ENCODE results near the gene FGG.

Gene FGG

GRCh38 chr4:154577324-154577723 is 35.1 kb downstream of the FGG start:
- no peak overlapping the region for H3K27ac ChIP-seq
- TF ChIP-seq, protein P1, sequence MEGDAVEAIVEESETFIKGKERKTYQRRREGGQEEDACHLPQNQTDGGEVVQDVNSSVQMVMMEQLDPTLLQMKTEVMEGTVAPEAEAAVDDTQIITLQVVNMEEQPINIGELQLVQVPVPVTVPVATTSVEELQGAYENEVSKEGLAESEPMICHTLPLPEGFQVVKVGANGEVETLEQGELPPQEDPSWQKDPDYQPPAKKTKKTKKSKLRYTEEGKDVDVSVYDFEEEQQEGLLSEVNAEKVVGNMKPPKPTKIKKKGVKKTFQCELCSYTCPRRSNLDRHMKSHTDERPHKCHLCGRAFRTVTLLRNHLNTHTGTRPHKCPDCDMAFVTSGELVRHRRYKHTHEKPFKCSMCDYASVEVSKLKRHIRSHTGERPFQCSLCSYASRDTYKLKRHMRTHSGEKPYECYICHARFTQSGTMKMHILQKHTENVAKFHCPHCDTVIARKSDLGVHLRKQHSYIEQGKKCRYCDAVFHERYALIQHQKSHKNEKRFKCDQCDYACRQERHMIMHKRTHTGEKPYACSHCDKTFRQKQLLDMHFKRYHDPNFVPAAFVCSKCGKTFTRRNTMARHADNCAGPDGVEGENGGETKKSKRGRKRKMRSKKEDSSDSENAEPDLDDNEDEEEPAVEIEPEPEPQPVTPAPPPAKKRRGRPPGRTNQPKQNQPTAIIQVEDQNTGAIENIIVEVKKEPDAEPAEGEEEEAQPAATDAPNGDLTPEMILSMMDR (conservative IDR thresholded peaks at IDR 0.05) = no peak
- no peak for TF ChIP-seq ZFX (IDR thresholded peaks at IDR 0.05)

- TF ChIP-seq ZFX (IDR thresholded peaks at IDR 0.05) = no peak
- TF ChIP-seq, protein P1 (conservative IDR thresholded peaks at IDR 0.05) = no peak
- H3K27ac ChIP-seq = no peak overlapping the region
Measured at GRCh38 chr4:154574311-154574710, 38.1 kb downstream of the FGG start.

- no peak overlapping the region for H3K27ac ChIP-seq
- TF ChIP-seq, protein P1 (conservative IDR thresholded peaks at IDR 0.05) = no peak
- TF ChIP-seq ZFX (IDR thresholded peaks at IDR 0.05) = no peak
Measured at GRCh38 chr4:154573190-154573870, 39.1 kb downstream of the FGG start.

DNA sequence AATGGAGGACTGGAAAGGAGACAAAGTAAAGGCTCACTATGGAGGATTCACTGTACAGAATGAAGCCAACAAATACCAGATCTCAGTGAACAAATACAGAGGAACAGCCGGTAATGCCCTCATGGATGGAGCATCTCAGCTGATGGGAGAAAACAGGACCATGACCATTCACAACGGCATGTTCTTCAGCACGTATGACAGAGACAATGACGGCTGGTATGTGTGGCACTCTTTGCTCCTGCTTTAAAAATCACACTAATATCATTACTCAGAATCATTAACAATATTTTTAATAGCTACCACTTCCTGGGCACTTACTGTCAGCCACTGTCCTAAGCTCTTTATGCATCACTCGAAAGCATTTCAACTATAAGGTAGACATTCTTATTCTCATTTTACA is 42.9 kb downstream of the FGG start:
- H3K27ac ChIP-seq = no peak overlapping the region
- TF ChIP-seq ZFX (IDR thresholded peaks at IDR 0.05) = no peak
- TF ChIP-seq, protein P1 (conservative IDR thresholded peaks at IDR 0.05) = no peak

GRCh38 chr4:154569028-154569427 is 43.4 kb downstream of the FGG start:
- no peak overlapping the region for H3K27ac ChIP-seq
- TF ChIP-seq ZFX (IDR thresholded peaks at IDR 0.05) = no peak
- TF ChIP-seq, protein P1 (conservative IDR thresholded peaks at IDR 0.05) = no peak

GRCh38 chr4:154566639-154567204 is 45.7 kb downstream of the FGG start:
- H3K27ac ChIP-seq = no peak overlapping the region
- no peak for TF ChIP-seq ZFX (IDR thresholded peaks at IDR 0.05)
- TF ChIP-seq, protein P1 (conservative IDR thresholded peaks at IDR 0.05) = no peak

DNA sequence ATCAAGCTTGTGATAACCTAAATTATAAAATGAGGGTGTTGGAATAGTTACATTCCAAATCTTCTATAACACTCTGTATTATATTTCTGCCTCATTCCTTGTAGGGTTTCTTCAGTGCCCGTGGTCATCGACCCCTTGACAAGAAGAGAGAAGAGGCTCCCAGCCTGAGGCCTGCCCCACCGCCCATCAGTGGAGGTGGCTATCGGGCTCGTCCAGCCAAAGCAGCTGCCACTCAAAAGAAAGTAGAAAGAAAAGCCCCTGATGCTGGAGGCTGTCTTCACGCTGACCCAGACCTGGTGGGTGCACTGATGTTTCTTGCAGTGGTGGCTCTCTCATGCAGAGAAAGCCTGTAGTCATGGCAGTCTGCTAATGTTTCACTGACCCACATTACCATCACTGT is 46.8 kb downstream of the FGG start:
- H3K27ac ChIP-seq = no peak overlapping the region
- TF ChIP-seq ZFX (IDR thresholded peaks at IDR 0.05) = no peak
- TF ChIP-seq, protein P1 (conservative IDR thresholded peaks at IDR 0.05) = no peak

Data from C4-2B (cell line).